ENCODE measurements around the gene NDFIP1.

Gene NDFIP1

DNA sequence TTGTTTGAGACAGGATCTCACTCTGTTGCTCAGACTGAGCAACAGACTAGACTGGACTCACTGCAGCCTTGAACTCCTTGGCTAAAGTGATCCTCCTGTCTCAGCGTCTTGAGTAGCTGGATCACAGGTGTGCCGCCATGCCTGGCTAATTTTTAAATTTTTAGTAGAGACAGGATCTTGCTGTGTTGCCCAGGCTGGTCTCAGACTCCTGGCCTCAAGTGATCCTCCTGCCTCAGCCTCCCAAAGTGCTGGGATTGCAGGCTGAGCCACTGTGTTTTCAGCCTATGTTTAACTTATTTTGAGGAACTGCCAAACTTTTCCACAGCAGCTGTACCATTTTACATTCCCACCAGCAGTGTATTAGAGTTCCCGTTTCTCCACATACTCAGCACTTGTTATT, 16.8 kb downstream of the NDFIP1 start:
- Histone ChIP-seq H3K4me1 (peaks cover 8% of the 10 kb centered on the region), H3K27me3 (ENCODE audit: control insufficient read depth, insufficient read depth, low read length) (no peaks in the 10 kb centered on the region), H3K79me2 (peaks cover 70% of the 10 kb centered on the region), H3K4me3 (ENCODE audit: low read depth, low read length) (no peak overlapping the region), H2AFZ (no peak overlapping the region), H3K4me2 (ENCODE audit: low read length) (no peak overlapping the region), H3K9ac (no peak overlapping the region), H3K9me3 (ENCODE audit: control insufficient read depth, low read length) (no peaks in the 10 kb centered on the region), H3K36me3 (ENCODE audit: control insufficient read depth, insufficient read depth, low read length) (no peaks in the 10 kb centered on the region), H3K27ac (no peak overlapping the region)
- TF ChIP-seq CTCF (IDR thresholded peaks at IDR 0.05): no peak

DNA sequence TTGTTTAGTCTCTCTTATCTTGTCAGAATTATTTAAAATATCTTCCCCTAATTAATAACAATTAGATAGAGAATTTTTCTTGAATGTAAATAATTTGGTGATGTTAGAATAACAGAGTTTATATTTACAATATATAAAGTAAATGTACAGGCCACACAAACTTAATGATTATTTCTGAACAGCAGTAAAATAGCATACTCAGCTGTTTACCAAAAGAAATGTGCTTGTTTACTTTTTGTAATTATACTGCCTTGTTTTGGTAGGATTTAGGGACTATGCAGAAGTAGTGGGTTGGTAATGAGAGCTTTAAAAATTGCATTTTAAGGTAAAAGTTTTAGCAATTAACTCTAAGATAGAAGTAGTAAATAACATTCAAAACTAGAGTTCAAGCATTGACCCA, 17.4 kb downstream of the NDFIP1 start:
- Histone ChIP-seq H3K36me3 (ENCODE audit: control insufficient read depth, insufficient read depth, low read length) (no peaks in the 10 kb centered on the region), H3K27ac (no peak overlapping the region), H3K27me3 (ENCODE audit: control insufficient read depth, insufficient read depth, low read length) (no peaks in the 10 kb centered on the region), H3K9ac (no peak overlapping the region), H3K4me1 (peaks cover 8% of the 10 kb centered on the region), H2AFZ (no peak overlapping the region), H3K4me3 (ENCODE audit: low read depth, low read length) (no peak overlapping the region), H3K9me3 (ENCODE audit: control insufficient read depth, low read length) (no peaks in the 10 kb centered on the region), H3K4me2 (ENCODE audit: low read length) (no peak overlapping the region), H3K79me2 (peaks cover 64% of the 10 kb centered on the region)
- TF ChIP-seq CTCF (IDR thresholded peaks at IDR 0.05): no peak

GRCh38 chr5:142128675-142129208, 20.2 kb downstream of the NDFIP1 start:
- Histone ChIP-seq H3K4me1 (peaks cover 8% of the 10 kb centered on the region), H3K4me2 (ENCODE audit: low read length) (no peak overlapping the region), H3K36me3 (ENCODE audit: control insufficient read depth, insufficient read depth, low read length) (no peaks in the 10 kb centered on the region), H3K4me3 (ENCODE audit: low read depth, low read length) (no peak overlapping the region), H3K9me3 (ENCODE audit: control insufficient read depth, low read length) (no peaks in the 10 kb centered on the region), H3K27me3 (ENCODE audit: control insufficient read depth, insufficient read depth, low read length) (no peaks in the 10 kb centered on the region), H3K9ac (no peak overlapping the region), H3K79me2 (peaks cover 48% of the 10 kb centered on the region), H3K27ac (no peak overlapping the region), H2AFZ (no peak overlapping the region)
- no peak for TF ChIP-seq CTCF (IDR thresholded peaks at IDR 0.05)

- Histone ChIP-seq H3K27ac (peak overlapping the region; percentile 20), H3K9ac (no peak overlapping the region)
- no peak for TF ChIP-seq CTCF (IDR thresholded peaks at IDR 0.05)
Measured at GRCh38 chr5:142129446-142130066, 21.0 kb downstream of the NDFIP1 start.

DNA sequence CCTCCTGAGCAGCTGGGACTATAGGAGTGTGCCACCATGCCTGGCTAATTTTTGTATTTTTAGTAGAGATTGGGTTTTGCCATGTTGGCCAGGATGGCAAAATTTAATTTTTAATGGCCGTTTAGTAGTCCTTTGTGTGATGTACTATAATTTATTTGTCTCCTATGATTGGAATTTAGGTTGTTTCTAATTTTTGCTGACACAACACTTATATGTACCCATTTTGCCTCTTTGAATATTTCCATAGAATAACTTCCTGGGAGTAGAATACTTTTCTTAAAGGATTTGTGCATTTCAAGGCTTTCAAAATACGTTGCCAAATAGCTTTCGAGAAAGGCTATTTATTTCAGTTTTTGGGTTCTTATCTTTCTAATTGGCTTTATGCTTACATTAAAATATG, 22.8 kb downstream of the NDFIP1 start:
- Histone ChIP-seq H3K27me3 (ENCODE audit: control insufficient read depth, insufficient read depth, low read length) (no peaks in the 10 kb centered on the region), H3K4me3 (ENCODE audit: low read depth, low read length) (no peak overlapping the region), H3K79me2 (peaks cover 30% of the 10 kb centered on the region), H3K27ac (no peak overlapping the region), H3K36me3 (ENCODE audit: control insufficient read depth, insufficient read depth, low read length) (no peaks in the 10 kb centered on the region), H3K4me2 (ENCODE audit: low read length) (no peak overlapping the region), H3K9me3 (ENCODE audit: control insufficient read depth, low read length) (no peaks in the 10 kb centered on the region), H3K9ac (no peak overlapping the region), H2AFZ (no peak overlapping the region), H3K4me1 (peaks cover 10% of the 10 kb centered on the region)
- no peak for TF ChIP-seq CTCF (IDR thresholded peaks at IDR 0.05)

More at GRCh38 chr5:142129446-142130066, 21.0 kb downstream of the NDFIP1 start:
- Histone ChIP-seq H3K9me3 (ENCODE audit: control insufficient read depth, low read length) (no peaks in the 10 kb centered on the region), H3K4me2 (ENCODE audit: low read length) (no peak overlapping the region), H3K4me1 (peaks cover 9% of the 10 kb centered on the region), H2AFZ (no peak overlapping the region), H3K27me3 (ENCODE audit: control insufficient read depth, insufficient read depth, low read length) (no peaks in the 10 kb centered on the region), H3K36me3 (ENCODE audit: control insufficient read depth, insufficient read depth, low read length) (no peaks in the 10 kb centered on the region), H3K79me2 (peaks cover 40% of the 10 kb centered on the region), H3K4me3 (ENCODE audit: low read depth, low read length) (no peak overlapping the region)
